ENCODE data around the gene GPR37L1. TPM values are rescaled to one million over a fixed set of nuclear protein-coding genes. Genes with fewer than 3 reads are reported as not detected.

The GPR37L1 gene
- total and polyA plus RNA-seq, 2 of the 8 experiments (the other 6 are each of a cell fraction or from before 2014, with no cell fraction given): 0.13 to 0.23 TPM

GRCh38 chr1:202104073-202104472, 18.6 kb upstream of the GPR37L1 start (continued):
- TF ChIP-seq RAD21 (IDR thresholded peaks at IDR 0.05 in 1 of 2, conservative IDR thresholded peaks at IDR 0.05 in 1 of 2; ENCODE audit: low read depth in 2 of 2, low read length in 2 of 2): no peak
